ENCODE results near the gene OR2AE1. TPM values are rescaled to one million over a fixed set of nuclear protein-coding genes. Genes with fewer than 3 reads are reported as not detected.

The OR2AE1 gene
- total and polyA plus RNA-seq, 2 of the 13 experiments (the other 11 are each of a cell fraction or from before 2014, with no cell fraction given), result not detected

GRCh38 chr7:99860281-99861127 lies 16.3 kb downstream of the OR2AE1 start (continued):
- TF ChIP-seq ARID5B (CRISPR knock-in tag; IDR thresholded peaks at IDR 0.05) (peak; percentile 79), RORA (CRISPR knock-in tag; IDR thresholded peaks at IDR 0.05) (0 out of 2 replicates have a peak, but pooled peaks have one; percentile 72), PTBP1 (IDR thresholded peaks at IDR 0.05; ENCODE audit: low read depth, low read length, poor library complexity, severe bottlenecking) (no peak), U2AF2 (IDR thresholded peaks at IDR 0.05; ENCODE audit: low read depth, low read length) (no peak), NFE2L2 (IDR thresholded peaks at IDR 0.05; ENCODE audit: low read length) (no peak), RCOR2 (CRISPR knock-in tag; IDR thresholded peaks at IDR 0.05) (peak; percentile 66), ZNF614 (CRISPR knock-in tag; IDR thresholded peaks at IDR 0.05; ENCODE audit: borderline replicate concordance) (peak; percentile 68; the same call in 1 of the 2 replicates), HCFC1 (IDR thresholded peaks at IDR 0.05; ENCODE audit: low read depth, low read length) (no peak), LCORL (IDR thresholded peaks at IDR 0.05) (peak; percentile 89), LCORL (CRISPR knock-in tag; IDR thresholded peaks at IDR 0.05) (peak; percentile 90)
- TF ChIP-seq, protein P1, sequence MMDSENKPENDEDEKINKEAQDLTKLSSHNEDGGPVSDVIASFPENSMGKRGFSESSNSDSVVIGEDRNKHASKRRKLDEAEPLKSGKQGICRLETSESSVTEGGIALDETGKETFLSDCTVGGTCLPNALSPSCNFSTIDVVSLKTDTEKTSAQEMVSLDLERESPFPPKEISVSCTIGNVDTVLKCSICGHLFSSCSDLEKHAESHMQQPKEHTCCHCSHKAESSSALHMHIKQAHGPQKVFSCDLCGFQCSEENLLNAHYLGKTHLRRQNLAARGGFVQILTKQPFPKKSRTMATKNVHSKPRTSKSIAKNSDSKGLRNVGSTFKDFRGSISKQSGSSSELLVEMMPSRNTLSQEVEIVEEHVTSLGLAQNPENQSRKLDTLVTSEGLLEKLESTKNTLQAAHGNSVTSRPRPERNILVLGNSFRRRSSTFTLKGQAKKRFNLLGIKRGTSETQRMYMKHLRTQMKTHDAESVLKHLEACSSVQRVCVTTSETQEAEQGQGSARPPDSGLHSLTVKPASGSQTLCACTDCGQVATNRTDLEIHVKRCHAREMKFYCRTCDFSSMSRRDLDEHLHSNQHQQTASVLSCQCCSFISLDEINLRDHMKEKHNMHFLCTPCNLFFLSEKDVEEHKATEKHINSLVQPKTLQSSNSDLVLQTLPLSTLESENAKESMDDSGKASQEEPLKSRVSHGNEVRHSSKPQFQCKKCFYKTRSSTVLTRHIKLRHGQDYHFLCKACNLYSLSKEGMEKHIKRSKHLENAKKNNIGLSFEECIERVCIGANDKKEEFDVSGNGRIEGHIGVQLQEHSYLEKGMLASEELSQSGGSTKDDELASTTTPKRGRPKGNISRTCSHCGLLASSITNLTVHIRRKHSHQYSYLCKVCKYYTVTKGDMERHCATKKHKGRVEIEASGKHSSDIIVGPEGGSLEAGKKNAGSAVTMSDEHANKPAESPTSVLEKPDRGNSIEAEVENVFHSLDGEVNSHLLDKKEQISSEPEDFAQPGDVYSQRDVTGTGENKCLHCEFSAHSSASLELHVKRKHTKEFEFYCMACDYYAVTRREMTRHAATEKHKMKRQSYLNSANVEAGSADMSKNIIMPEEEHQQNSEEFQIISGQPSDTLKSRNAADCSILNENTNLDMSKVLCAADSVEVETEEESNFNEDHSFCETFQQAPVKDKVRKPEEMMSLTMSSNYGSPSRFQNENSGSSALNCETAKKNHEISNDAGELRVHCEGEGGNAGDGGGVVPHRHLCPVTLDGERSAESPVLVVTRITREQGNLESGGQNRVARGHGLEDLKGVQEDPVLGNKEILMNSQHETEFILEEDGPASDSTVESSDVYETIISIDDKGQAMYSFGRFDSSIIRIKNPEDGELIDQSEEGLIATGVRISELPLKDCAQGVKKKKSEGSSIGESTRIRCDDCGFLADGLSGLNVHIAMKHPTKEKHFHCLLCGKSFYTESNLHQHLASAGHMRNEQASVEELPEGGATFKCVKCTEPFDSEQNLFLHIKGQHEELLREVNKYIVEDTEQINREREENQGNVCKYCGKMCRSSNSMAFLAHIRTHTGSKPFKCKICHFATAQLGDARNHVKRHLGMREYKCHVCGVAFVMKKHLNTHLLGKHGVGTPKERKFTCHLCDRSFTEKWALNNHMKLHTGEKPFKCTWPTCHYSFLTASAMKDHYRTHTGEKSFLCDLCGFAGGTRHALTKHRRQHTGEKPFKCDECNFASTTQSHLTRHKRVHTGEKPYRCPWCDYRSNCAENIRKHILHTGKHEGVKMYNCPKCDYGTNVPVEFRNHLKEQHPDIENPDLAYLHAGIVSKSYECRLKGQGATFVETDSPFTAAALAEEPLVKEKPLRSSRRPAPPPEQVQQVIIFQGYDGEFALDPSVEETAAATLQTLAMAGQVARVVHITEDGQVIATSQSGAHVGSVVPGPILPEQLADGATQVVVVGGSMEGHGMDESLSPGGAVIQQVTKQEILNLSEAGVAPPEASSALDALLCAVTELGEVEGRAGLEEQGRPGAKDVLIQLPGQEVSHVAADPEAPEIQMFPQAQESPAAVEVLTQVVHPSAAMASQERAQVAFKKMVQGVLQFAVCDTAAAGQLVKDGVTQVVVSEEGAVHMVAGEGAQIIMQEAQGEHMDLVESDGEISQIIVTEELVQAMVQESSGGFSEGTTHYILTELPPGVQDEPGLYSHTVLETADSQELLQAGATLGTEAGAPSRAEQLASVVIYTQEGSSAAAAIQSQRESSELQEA (CRISPR knock-in tag; IDR thresholded peaks at IDR 0.05; ENCODE audit: not compliant biosample characterization), result peak; percentile 53
- TF ChIP-seq, protein P2, sequence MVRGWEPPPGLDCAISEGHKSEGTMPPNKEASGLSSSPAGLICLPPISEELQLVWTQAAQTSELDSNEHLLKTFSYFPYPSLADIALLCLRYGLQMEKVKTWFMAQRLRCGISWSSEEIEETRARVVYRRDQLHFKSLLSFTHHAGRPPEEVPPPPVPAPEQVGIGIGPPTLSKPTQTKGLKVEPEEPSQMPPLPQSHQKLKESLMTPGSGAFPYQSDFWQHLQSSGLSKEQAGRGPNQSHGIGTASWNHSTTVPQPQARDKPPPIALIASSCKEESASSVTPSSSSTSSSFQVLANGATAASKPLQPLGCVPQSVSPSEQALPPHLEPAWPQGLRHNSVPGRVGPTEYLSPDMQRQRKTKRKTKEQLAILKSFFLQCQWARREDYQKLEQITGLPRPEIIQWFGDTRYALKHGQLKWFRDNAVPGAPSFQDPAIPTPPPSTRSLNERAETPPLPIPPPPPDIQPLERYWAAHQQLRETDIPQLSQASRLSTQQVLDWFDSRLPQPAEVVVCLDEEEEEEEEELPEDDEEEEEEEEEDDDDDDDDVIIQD (CRISPR knock-in tag; IDR thresholded peaks at IDR 0.05; ENCODE audit: low read depth), result peak; percentile 91
- TF ChIP-seq, protein P3, sequence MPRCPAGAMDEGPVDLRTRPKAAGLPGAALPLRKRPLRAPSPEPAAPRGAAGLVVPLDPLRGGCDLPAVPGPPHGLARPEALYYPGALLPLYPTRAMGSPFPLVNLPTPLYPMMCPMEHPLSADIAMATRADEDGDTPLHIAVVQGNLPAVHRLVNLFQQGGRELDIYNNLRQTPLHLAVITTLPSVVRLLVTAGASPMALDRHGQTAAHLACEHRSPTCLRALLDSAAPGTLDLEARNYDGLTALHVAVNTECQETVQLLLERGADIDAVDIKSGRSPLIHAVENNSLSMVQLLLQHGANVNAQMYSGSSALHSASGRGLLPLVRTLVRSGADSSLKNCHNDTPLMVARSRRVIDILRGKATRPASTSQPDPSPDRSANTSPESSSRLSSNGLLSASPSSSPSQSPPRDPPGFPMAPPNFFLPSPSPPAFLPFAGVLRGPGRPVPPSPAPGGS (CRISPR knock-in tag; IDR thresholded peaks at IDR 0.05), result peak; percentile 48; the same call in 1 of the 2 replicates
